Endothelial cell of umbilical vein (primary cell): ENCODE measurements around the gene CSMD2. TPM values are rescaled to one million over a fixed set of nuclear protein-coding genes. Genes with fewer than 3 reads are reported as not detected.

Experiments
- BruUV-seq: library from RNA; stranded (reverse); fragments of 400-500 nt; replicated peaks from 2 replicates; lab custom pipeline; 2021; lab: Mats Ljungman, UMichigan
- CTCF ChIA-PET: fragments of 300-600, 350-600 bp; sonication (Branson Sonifier 250); formaldehyde crosslinking; loops from one replicate; lab custom pipeline; 2021; ENCODE audit warnings: antibody characterized with exemption, inconsistent platforms; lab: Charles Lee
- POLR2A ChIA-PET: fragments of 300-600, 350-600 bp; sonication (Branson Sonifier 250); formaldehyde crosslinking; loops from one replicate; lab custom pipeline; 2021; ENCODE audit warnings: antibody characterized with exemption, inconsistent platforms; lab: Charles Lee
- DNase-seq: peaks from one replicate; pipeline ENCODE4 v3.0.0-alpha.2; 2011; ENCODE audit warnings: low read depth, low spot score
- FAIRE-seq: peaks from 2 replicates; lab custom pipeline; 2011; peaks lifted over from hg19 to GRCh38; lab: Jason Lieb, UNC
- H2AFZ ChIP-seq: 2 replicates; pipeline ENCODE4 v1.6.0; 2012; ENCODE audit warnings: low read depth, low read length, control low read depth, inconsistent platforms
- H3K27ac ChIP-seq: 2 replicates; pipeline ENCODE4 v1.5.1; 2011; ENCODE audit warnings: low read depth, mild to moderate bottlenecking, control low read depth, low read length, moderate library complexity; ENCODE audit not compliant: insufficient read depth
- H3K27me3 ChIP-seq, 2 experiments: 2 replicates each; pipeline versions ENCODE4 v1.6.0 to v1.6.1; 2011; ENCODE audit warnings: low read length in 2 of 2, mixed read lengths in 1 of 2; ENCODE audit not compliant: control insufficient read depth in 2 of 2, insufficient read depth in 2 of 2
- H3K36me3 ChIP-seq, 2 experiments: 2 replicates in 1 of 2; 3 replicates in 1 of 2; pipeline ENCODE4 v1.5.1; 2011; ENCODE audit warnings: low read length in 2 of 2, mild to moderate bottlenecking in 1 of 2, moderate library complexity in 1 of 2; ENCODE audit not compliant: control insufficient read depth in 2 of 2, insufficient read depth in 2 of 2; ENCODE audit errors: extremely low read depth in 1 of 2
- H3K4me1 ChIP-seq: 3 replicates; pipeline ENCODE4 v1.5.1; 2011; ENCODE audit warnings: mild to moderate bottlenecking, low read length; ENCODE audit not compliant: control insufficient read depth, insufficient read depth; ENCODE audit errors: extremely low read depth
- H3K4me2 ChIP-seq: 2 replicates; pipeline ENCODE4 v1.6.1; 2011; ENCODE audit warnings: low read length, control low read depth, mixed read lengths; ENCODE audit not compliant: insufficient read depth
- H3K4me3 ChIP-seq, 3 experiments: fragments of 200-600 bp in 1 of 3; sonication (generic), shearing (Covaris generic) in 1 of 3; replicated peaks in 1 of 3; 2 replicates each; pipeline ENCODE4 v1.5.1; 2011 to 2016; ENCODE audit warnings: control low read depth in 3 of 3, low read length in 3 of 3, mild to moderate bottlenecking in 2 of 3, inconsistent platforms in 1 of 3, low read depth in 1 of 3, moderate library complexity in 1 of 3; ENCODE audit not compliant: insufficient read depth in 1 of 3
- H3K79me2 ChIP-seq: 2 replicates; pipeline ENCODE4 v1.6.0; 2012; ENCODE audit warnings: low read length, inconsistent platforms; ENCODE audit not compliant: control insufficient read depth, insufficient read depth
- H3K9ac ChIP-seq: replicated peaks from 2 replicates; pipeline ENCODE3; 2011; ENCODE audit warnings: low read length, control low read depth; ENCODE audit not compliant: insufficient read depth; ENCODE audit errors: extremely low read depth
- H3K9me1 ChIP-seq: replicated peaks from 3 replicates; pipeline ENCODE4 v1.6.0; 2011; ENCODE audit warnings: mild to moderate bottlenecking, low read length; ENCODE audit not compliant: control insufficient read depth, insufficient read depth; ENCODE audit errors: extremely low read depth
- H3K9me3 ChIP-seq: replicated peaks from 2 replicates; pipeline ENCODE4 v1.5.1; 2012; ENCODE audit warnings: low read length, inconsistent platforms; ENCODE audit not compliant: control insufficient read depth, insufficient read depth
- H4K20me1 ChIP-seq: replicated peaks from 2 replicates; pipeline ENCODE3; 2011; ENCODE audit warnings: mild to moderate bottlenecking, low read length; ENCODE audit not compliant: control insufficient read depth, insufficient read depth; ENCODE audit errors: extremely low read depth
- EZH2 ChIP-seq: IDR thresholded peaks from 2 replicates; pipeline ENCODE4 v1.6.1; 2012; ENCODE audit warnings: borderline replicate concordance, low read depth, mild to moderate bottlenecking, moderate library complexity, low read length, inconsistent platforms; ENCODE audit not compliant: severe bottlenecking
- FOS ChIP-seq: IDR thresholded peaks from 2 replicates; pipeline ENCODE4 v1.6.1; 2011; ENCODE audit warnings: mild to moderate bottlenecking, low read length, moderate library complexity, borderline replicate concordance; ENCODE audit not compliant: insufficient read depth
- GATA2 ChIP-seq: IDR thresholded peaks from 2 replicates; pipeline ENCODE4 v1.7.0; 2011; ENCODE audit warnings: low read depth, mild to moderate bottlenecking, moderate library complexity, mixed read lengths, low read length; ENCODE audit not compliant: insufficient read length, insufficient read depth
- JUN ChIP-seq: IDR thresholded peaks from 2 replicates; pipeline ENCODE4 v1.6.1; 2011; ENCODE audit warnings: borderline replicate concordance, low read depth; ENCODE audit not compliant: insufficient read length, insufficient read depth
- MYC ChIP-seq: IDR thresholded peaks from one replicate; pipeline ENCODE4 v1.6.1; 2011; ENCODE audit warnings: mild to moderate bottlenecking, low read depth, low read length
- POLR2A ChIP-seq: IDR thresholded peaks from 2 replicates; pipeline ENCODE4 v1.6.1; 2012; ENCODE audit warnings: low read depth, mild to moderate bottlenecking, control low read depth, low read length
- POLR2AphosphoS5 ChIP-seq: IDR thresholded peaks from 2 replicates; pipeline ENCODE4 v1.6.1; 2012; ENCODE audit warnings: low read depth, mild to moderate bottlenecking, control low read depth, low read length, moderate library complexity; ENCODE audit not compliant: insufficient read depth
- dilution Hi-C: fragments of 300-500 bp; cut with MboI; formaldehyde crosslinking; loops from one replicate; pipeline ENCODE4 v1.15.0; 2019; ENCODE audit warnings: low sequenced_read_pairs; ENCODE audit not compliant: extremely low pct_ligation_motif_present
- intact Hi-C: fragments of 100-400 bp; cut with micrococcal nuclease; formaldehyde crosslinking; loops from one replicate; pipeline ENCODE4 v1.10.0; 2022
- polyA plus RNA-seq, 4 experiments: library from polyadenylated mRNA; depleted of rRNA in 3 of 4; stranded (reverse) in 3 of 4; unstranded in 1 of 4; fragments of >200 nt; gene quantifications; 2 replicates each; pipeline versions ENCODE4 v1.2.1 to v1.2.3, GENCODE V29; 2011 to 2012; ENCODE audit warnings: missing spikeins in 1 of 4
- total RNA-seq: library from RNA; stranded (reverse); gene quantifications from 2 replicates; pipeline ENCODE4 v1.2.3, GENCODE V29; 2021
- TF ChIP-seq, protein P1 (sequence below): IDR thresholded peaks from 2 replicates; pipeline ENCODE4 v1.6.1; 2011; ENCODE audit not compliant: insufficient read depth, insufficient read length
- TF ChIP-seq, protein P2 (sequence below), 2 donors: IDR thresholded peaks; 1 replicate in 1 of 2; 2 replicates in 1 of 2; pipeline ENCODE4 v1.5.1; 2011; ENCODE audit warnings: low read length in 2 of 2, mild to moderate bottlenecking in 2 of 2, moderate library complexity in 2 of 2, control low read depth in 1 of 2, inconsistent platforms in 1 of 2, low read depth in 1 of 2; ENCODE audit not compliant: insufficient read depth in 1 of 2; ENCODE audit errors: extremely low read depth in 1 of 2

The CSMD2 gene
- total and polyA plus RNA-seq, 2 donors (not counting 3 experiments of a cell fraction or from before 2014, with no cell fraction given) = under 0.01 TPM; not detected in 1

DNA sequence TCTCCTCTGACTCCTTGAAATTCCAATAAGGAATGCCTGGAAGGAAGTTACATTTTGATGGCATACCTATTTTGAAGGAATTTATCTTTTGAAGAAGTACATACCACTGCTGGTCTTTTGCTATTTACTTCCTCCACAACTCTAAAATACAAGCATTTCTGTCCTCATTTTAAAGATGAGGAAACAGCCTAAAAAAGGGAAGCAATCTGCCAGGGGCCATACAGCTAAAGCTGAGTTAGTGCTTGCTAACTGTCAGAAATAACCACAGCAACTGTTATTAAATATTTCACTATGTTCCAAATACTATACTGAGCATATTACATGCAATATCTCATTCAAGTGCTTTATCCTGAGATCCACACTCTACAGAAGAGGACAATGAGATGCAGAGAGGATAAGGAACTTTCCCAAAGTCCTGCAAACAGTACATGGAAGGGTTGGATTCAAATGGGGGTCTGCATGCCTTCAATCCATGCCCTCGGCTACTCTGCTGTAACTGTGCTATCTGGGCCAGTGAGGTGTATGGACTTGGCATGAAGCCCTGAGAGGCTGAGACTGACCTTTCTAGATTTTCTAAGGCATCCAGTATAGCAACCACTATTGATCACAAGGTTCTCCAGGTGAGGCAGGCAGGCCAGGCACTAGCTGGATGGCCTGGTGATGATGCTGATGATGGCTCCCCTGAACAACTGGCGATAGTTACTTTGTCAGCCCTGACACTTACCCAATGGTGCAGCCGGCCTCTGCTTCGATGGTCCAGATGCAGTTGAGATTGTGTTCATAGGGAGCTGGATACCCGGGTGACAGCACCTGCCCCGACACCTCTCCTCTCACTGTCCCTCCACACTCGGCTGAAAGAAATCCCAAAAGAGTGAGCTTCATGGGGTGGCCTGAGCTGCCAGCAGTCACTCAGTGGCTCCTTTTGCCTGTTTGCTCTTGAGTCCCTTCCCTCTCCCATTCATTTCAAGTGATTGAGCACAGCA is 472.5 kb downstream of the CSMD2 start:
- no peaks in the 10 kb centered on the region for H3K9me3 ChIP-seq
- no peaks in the 10 kb centered on the region for H3K36me3 ChIP-seq
- no TSS peak for BruUV-seq
- ChIA-PET POLR2A (no interaction called here), CTCF (no interaction called here)
- H4K20me1 ChIP-seq = no peaks in the 10 kb centered on the region
- H3K27ac ChIP-seq = no peak overlapping the region
- H3K9ac ChIP-seq = no peak overlapping the region
- H3K27me3 ChIP-seq = no peaks in the 10 kb centered on the region
- H3K79me2 ChIP-seq = no peaks in the 10 kb centered on the region
- H3K9me1 ChIP-seq = no peaks in the 10 kb centered on the region
- no peak overlapping the region for H3K4me3 ChIP-seq
- H2AFZ ChIP-seq = no peak overlapping the region
- TF ChIP-seq EZH2 (no peak), FOS (no peak), GATA2 (no peak), MYC (no peak), JUN (no peak), POLR2AphosphoS5 (no peak), POLR2A (no peak)
- TF ChIP-seq, protein P1, sequence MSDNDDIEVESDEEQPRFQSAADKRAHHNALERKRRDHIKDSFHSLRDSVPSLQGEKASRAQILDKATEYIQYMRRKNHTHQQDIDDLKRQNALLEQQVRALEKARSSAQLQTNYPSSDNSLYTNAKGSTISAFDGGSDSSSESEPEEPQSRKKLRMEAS = no peak
- TF ChIP-seq, protein P2, sequence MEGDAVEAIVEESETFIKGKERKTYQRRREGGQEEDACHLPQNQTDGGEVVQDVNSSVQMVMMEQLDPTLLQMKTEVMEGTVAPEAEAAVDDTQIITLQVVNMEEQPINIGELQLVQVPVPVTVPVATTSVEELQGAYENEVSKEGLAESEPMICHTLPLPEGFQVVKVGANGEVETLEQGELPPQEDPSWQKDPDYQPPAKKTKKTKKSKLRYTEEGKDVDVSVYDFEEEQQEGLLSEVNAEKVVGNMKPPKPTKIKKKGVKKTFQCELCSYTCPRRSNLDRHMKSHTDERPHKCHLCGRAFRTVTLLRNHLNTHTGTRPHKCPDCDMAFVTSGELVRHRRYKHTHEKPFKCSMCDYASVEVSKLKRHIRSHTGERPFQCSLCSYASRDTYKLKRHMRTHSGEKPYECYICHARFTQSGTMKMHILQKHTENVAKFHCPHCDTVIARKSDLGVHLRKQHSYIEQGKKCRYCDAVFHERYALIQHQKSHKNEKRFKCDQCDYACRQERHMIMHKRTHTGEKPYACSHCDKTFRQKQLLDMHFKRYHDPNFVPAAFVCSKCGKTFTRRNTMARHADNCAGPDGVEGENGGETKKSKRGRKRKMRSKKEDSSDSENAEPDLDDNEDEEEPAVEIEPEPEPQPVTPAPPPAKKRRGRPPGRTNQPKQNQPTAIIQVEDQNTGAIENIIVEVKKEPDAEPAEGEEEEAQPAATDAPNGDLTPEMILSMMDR (IDR thresholded peaks at IDR 0.05; ENCODE audit: extremely low read depth in 1 of 2, insufficient read depth in 1 of 2, low read depth in 1 of 2, low read length in 2 of 2) = no peak
- no peak overlapping the region for H3K4me2 ChIP-seq
- FAIRE-seq = no peak
- dilution Hi-C loops = no loop called here
- H3K4me1 ChIP-seq = no peaks in the 10 kb centered on the region
- no peak for DNase-seq
- intact Hi-C loops = no loop called here
